MV-4-11 (cell line): ENCODE measurements around the gene MPV17.
"Not testable (repeated sequence)": the region's sequence is repeated elsewhere in the genome, so short reads cannot be mapped to it uniquely, and the experiment has no call there.

Source experiments
- DNase-seq: peaks from one replicate; lab custom pipeline; 2025; lab: John Stamatoyannopoulos, UW

The MPV17 gene

DNA sequence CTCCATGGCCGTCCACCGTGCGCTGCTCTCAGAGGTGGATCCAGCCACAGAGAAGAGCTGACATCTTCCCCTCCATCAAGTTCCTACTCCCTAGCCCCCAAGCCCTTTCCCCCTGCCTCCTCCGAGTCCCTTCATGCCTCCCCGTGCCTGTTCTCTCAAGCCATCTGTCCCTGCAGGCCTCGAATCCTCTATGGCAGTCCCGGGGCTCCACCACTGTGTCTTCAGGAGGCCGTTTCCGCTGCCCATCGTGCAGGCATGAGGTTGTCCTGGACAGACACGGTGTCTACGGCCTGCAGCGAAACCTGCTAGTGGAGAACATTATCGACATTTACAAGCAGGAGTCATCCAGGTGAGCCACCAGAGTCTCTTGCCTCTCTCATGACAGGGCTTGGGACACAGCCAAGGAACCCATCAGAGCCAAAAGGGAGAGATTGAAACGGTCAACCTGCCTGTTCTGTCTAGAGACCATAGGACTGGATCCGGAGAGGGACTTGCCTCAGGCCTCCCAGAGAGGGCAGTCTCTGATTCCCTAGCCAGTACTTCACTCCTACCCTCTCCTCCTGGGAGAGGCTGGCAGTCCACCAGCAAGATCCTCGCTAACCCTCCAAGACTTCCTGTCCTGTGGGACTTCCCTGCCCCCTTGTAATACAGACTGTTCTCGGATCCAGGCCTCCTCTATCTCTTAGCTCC lies 24.4 kb downstream of the MPV17 start:
- no peak for DNase-seq

DNA sequence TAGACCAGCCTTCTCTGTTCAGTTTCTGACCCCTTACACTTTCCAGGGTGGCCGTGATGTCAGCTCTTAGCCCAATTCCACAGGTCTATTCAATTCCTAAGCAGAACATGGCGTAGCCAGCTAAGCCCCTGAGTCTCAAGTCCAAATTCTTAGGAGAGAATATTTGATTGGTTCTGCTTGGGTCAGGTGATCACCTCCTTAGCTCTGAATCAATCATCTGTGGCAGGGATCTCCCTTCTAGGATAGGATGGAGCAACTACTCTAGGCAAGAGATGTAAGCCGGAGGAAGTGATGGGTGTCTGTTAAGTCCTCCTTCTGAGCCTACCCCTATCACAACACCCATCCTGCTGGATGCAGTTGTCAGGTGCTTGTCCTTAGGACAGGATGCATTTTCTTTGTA lies 25.7 kb downstream of the MPV17 start:
- DNase-seq, result no peak

DNA sequence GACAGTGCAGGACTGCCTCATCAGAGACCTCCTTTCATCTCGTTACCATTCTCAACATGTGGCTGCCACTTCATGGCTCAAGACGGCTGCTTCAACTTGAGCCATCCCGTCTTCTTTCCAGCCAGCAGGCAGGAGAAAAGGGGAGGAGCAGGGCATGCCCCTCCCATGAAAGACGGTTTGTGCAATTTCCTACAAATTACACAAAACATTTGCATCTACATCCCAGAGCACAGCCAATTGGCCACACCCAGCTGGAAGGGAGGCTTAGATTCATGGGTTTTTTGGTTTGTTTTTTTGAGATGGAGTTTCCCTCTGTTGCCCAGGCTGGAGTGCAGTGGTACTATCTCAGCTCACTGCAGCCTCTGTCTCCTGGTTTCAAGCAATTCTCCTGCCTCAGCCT lies 26.4 kb downstream of the MPV17 start:
- peak; percentile 59 for DNase-seq

GRCh38 chr2:27294928-27295327 lies 28.0 kb downstream of the MPV17 start:
- no peak for DNase-seq

DNA sequence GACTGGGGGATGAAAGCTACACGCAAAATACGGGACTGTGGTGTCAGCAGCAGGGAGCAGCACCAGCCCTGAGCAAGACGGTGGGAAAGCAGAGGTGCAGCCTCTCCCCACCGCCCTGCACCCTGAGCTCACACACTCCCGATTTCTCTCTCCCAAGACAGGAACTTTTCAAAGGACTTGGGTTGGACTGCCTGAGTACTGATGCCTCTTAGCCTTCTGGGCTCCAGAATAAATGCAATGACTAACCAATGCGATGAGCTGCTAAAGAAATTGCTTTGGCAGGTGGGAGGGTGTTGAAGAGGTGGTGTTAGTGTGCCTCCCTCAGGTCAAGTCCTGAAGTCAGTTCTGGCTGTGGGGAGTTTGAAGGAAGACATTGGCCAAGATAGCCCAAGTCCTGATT lies 31.0 kb downstream of the MPV17 start:
- DNase-seq, result no peak

- DNase-seq, result peak; percentile 27
Measured at GRCh38 chr2:27290549-27290948, 32.3 kb downstream of the MPV17 start.

DNA sequence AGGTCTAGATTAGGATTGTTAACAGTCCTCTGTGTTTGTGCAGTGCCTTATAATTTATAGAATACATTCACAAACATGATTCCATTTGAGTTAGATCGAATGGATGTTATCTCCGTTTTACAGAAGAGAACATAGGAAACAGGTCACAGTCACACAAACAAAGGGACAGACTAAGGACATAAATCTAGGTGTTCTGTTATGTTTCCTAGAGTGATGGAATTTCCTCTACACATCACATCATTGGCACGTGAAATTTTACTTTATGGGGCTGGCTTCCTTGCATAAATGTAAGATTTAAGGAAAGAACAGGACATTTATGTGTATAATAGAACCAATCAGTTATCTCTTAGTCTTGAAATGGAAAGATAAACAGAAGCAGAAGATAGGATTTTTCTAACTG lies 34.3 kb downstream of the MPV17 start:
- DNase-seq, result no peak

- DNase-seq, result no peak
Measured at GRCh38 chr2:27285481-27285880, 37.4 kb downstream of the MPV17 start.

DNA sequence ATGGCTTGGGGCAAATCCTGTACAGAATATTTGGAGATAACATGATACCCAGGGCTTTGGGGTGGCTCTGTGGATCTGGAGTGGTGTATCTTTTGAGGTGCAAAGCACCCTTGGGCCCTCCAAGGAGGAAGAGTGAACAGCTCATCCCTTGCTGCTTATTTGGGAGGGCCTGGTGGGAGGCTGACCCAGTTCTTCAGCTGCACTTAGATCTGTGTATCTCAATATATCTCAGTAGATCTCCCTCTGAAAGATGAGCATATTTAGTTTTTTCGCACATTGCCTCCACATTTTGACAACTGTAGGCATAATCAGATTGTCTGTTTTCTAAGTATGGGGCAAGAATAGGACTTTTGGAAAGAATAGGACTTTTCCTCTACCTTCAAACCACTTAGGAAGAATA lies 37.9 kb downstream of the MPV17 start:
- no peak for DNase-seq

DNA sequence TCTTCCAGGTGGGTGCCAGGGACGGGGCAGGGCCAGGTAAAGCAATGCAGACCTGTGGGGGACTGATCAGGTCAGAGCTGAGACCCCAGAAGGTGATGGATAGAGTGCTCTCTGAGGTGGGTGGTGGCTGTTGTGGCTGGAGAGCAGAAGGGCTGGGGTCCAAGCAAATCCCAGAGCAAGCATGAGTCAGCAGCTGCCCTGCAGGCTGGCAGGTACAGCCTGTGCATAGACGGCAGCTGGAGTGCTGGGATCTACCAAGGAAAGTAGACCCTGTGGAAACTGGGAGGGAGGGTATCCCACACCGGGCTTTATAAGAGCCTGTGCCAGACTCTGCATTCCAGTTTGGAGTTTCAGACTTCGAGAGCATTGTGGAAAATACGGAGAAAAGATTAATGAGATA lies 40.0 kb downstream of the MPV17 start:
- no peak for DNase-seq

GRCh38 chr2:27281855-27282559 lies 40.9 kb downstream of the MPV17 start, which contains the start of gene TRIM54:
TRIM54 (plus strand) TSS chr2:27282429; CDS start chr2:27282732, 303 bp downstream.
- DNase-seq, result no peak

DNA sequence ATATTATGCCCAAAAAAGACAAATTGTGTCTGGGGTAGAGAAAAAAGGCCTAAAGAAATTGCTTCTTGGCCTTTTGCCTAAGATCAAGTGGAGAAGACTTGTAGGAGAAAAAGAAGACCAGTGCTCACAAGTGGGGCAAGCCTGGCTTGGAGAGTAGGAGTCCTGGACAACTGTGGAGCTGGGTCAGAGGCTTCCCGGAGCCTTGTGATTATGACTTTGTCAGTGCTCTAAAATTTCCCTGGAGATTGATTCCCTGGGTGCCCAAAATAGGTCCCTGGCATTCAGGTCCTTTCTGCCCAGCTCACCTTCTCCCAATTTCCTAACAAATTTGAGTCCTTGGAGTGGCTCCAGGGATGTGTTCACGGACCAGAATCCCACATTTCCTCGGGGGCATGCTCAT lies 41.5 kb downstream of the MPV17 start:
- no peak for DNase-seq

GRCh38 chr2:27280826-27281225 lies 42.1 kb downstream of the MPV17 start:
- DNase-seq, result no peak

GRCh38 chr2:27278010-27278409 lies 44.9 kb downstream of the MPV17 start:
- DNase-seq, result no peak

GRCh38 chr2:27275211-27276150 lies 47.4 kb downstream of the MPV17 start, which contains the start of gene DNAJC5G:
DNAJC5G (plus strand) TSS chr2:27275433; CDS start chr2:27276729, 1,296 bp downstream.
- no peak for DNase-seq

DNA sequence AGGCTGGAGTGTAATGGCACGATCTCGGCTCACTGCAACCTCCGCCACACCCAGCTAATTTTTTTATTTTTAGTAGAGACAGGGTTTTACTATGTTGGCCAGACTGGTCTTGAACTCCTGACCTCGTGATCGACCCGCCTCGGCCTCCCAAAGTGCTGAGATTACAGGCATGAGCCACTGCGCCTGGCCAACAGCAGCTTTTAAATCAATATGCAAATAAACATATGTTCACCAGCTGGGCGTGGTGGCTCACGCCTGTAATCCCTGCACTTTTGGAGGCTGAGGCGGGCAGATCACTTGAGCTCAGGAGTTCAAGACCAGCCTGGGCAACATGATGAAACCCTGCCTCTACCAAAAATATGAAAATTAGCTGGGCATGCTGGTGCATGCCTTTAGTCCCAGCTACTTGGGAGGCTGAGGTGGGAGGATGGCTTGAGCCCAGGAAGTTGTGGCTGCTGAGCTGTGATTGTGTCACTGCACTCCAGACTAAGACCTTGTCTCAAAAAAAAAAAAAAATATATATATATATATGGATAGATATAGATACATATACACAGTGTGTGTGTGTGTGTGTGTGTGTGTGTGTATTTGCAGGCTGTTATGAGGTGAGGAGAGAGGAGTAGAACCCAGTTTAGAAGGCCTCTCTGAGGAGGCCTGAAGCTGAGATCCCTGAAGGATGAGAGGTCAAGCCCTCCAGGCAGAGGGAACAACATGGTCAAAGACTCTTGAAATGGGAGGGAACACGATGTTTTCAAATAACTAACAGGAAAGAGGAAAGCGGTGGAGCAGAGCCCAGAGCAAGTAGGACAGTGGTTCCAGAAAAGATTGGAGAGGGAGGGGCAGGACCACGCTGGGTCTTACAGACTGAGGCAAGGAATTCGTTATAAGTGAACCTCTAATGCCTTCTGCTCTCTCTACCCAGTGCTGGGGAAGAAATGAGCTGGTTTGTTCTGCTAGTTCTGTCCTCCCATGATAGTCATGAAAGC lies 50.1 kb downstream of the MPV17 start:
- peak; percentile 63 for DNase-seq

- no peak for DNase-seq
Measured at GRCh38 chr2:27271631-27272340, 51.1 kb downstream of the MPV17 start.

DNA sequence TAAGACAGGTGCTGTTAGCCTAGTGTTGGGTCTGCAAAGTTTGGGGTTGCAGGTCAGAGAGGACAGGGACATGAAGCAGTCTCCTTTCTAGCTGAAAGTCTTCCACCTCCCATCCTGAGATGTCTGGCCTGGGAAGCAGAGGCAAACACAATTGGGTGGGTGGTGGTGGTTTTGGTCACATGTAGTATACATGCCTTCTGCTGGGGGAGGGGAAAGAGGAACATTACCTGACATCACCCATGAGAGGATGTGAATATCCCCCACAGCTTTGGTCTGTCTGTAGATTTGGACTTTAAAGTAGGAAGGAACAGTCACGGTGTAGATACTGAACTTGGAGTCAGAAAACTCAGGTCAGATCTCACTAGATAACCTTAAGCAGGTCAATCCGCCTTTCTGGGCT lies 52.2 kb downstream of the MPV17 start:
- no peak for DNase-seq

DNA sequence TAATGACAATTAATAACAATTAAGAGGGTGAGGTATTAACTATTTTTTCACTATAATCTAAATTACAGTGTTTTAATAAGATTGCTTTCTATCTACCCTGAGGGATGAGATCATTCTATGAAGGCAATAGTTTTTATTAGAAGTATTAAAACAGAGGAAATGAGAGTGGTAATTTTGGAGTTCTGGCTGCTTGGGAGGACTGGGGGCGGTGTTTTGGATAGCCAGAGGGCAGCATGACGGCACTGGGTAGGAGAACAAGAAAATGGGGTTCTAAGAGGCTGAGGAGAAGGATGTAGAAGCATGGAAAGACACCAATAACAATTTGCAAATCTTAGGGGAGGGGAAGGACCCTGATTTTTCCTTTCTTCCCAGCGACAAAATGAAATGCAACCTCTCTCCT lies 52.8 kb downstream of the MPV17 start:
- no peak for DNase-seq

DNA sequence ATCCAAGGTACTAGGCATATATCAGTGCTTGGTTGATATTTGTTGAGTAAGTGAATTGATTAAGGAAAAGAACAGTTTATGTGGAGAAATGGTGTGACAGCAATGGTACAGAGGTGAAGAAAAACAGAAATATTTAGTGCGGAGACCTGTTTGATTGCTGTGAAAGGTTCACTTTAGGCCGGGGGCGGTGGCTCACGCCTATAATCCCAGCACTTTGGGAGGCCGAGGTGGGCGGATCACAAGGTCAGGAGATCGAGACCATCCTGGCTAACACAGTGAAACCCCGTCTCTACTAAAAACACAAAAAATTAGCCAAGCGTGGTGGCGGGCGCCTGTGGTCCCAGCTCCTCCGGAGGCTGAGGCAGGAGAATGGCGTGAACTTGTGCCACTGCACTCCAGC lies 54.6 kb downstream of the MPV17 start:
- DNase-seq, result not testable (repeated sequence)

- DNase-seq, result no peak
Measured at GRCh38 chr2:27265536-27265870, 57.4 kb downstream of the MPV17 start.
